Neutrophil (primary cell): Measurements from ENCODE around the gene EPN2.

Source experiments
- H3K27ac ChIP-seq: fragments of 200-600 bp; sonication (generic); 2 replicates; pipeline ENCODE4 v1.5.1; 2016; ENCODE audit warnings: mild to moderate bottlenecking, moderate library complexity
- H3K27me3 ChIP-seq: fragments of 200-600 bp; sonication (generic); 2 replicates; pipeline ENCODE4 v1.6.0; 2016; ENCODE audit warnings: mild to moderate bottlenecking
- H3K36me3 ChIP-seq: fragments of 200-600 bp; sonication (generic); 2 replicates; pipeline ENCODE4 v1.5.1; 2017
- H3K4me1 ChIP-seq, 2 experiments: fragments of 200-600 bp in 1 of 2; sonication (generic) in 1 of 2; 1 replicate in 1 of 2; 2 replicates in 1 of 2; pipeline versions ENCODE4 v1.5.1 to v1.6.1; 2013 to 2016; ENCODE audit warnings: low read depth in 1 of 2, low read length in 1 of 2, mild to moderate bottlenecking in 1 of 2, moderate library complexity in 1 of 2; ENCODE audit not compliant: control insufficient read depth in 1 of 2, insufficient read depth in 1 of 2
- H3K4me3 ChIP-seq, 2 experiments: fragments of 200-600 bp in 1 of 2; sonication (generic) in 1 of 2; 1 replicate in 1 of 2; 2 replicates in 1 of 2; pipeline ENCODE4 v1.5.1; 2013 to 2016; ENCODE audit warnings: low read depth in 1 of 2, low read length in 1 of 2, mild to moderate bottlenecking in 1 of 2, moderate library complexity in 1 of 2
- H3K9me3 ChIP-seq: fragments of 200-600 bp; sonication (generic); 2 replicates; pipeline ENCODE4 v1.5.1; 2016
- TF ChIP-seq, protein P1 (sequence below): fragments of 200-600 bp; sonication (generic); IDR thresholded peaks from 2 replicates; pipeline ENCODE4 v1.5.1; 2016; ENCODE audit warnings: antibody characterized with exemption

The EPN2 gene

GRCh38 chr17:19262650-19263631 lies 25.8 kb downstream of the EPN2 start:
- Histone ChIP-seq H3K4me1 (no peaks in the 10 kb centered on the region), H3K9me3 (no peaks in the 10 kb centered on the region), H3K4me3 (no peak overlapping the region), H3K27ac (no peak overlapping the region), H3K27me3 (peaks cover 61% of the 10 kb centered on the region), H3K36me3 (no peaks in the 10 kb centered on the region)
- TF ChIP-seq, protein P1, sequence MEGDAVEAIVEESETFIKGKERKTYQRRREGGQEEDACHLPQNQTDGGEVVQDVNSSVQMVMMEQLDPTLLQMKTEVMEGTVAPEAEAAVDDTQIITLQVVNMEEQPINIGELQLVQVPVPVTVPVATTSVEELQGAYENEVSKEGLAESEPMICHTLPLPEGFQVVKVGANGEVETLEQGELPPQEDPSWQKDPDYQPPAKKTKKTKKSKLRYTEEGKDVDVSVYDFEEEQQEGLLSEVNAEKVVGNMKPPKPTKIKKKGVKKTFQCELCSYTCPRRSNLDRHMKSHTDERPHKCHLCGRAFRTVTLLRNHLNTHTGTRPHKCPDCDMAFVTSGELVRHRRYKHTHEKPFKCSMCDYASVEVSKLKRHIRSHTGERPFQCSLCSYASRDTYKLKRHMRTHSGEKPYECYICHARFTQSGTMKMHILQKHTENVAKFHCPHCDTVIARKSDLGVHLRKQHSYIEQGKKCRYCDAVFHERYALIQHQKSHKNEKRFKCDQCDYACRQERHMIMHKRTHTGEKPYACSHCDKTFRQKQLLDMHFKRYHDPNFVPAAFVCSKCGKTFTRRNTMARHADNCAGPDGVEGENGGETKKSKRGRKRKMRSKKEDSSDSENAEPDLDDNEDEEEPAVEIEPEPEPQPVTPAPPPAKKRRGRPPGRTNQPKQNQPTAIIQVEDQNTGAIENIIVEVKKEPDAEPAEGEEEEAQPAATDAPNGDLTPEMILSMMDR = no peak

DNA sequence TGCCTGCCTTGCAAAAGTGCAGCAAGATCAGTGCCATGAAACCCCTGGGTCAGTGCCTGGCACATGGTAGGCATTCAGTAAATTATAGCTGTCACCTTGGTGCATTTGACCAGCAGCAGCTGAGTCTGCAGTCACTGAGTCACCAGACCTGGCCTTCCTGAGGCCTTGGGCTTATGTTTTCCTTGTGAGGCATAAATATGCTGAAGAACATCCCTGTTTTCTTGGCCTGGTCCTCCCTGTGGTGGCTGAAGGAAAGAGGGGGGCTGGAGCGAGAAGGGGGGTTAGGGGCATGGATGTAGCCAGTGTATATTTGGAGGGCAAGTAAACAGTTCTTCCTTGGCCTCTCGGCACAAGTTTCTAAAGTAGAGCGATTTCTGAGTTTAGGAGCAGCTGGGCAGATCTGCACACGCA lies 26.5 kb downstream of the EPN2 start:
- no peaks in the 10 kb centered on the region for H3K36me3 ChIP-seq
- H3K9me3 ChIP-seq = no peaks in the 10 kb centered on the region
- TF ChIP-seq, protein P1 = no peak
- H3K27ac ChIP-seq = no peak overlapping the region
- peaks cover 6 to 7% of the 10 kb centered on the region in 2 experiments for H3K4me1 ChIP-seq
- H3K27me3 ChIP-seq = peaks cover 54% of the 10 kb centered on the region
- no peak overlapping the region for H3K4me3 ChIP-seq

- no peaks in the 10 kb centered on the region for H3K9me3 ChIP-seq
- H3K4me3 ChIP-seq = no peak overlapping the region
- H3K27me3 ChIP-seq = peaks cover 52% of the 10 kb centered on the region
- H3K4me1 ChIP-seq = peaks cover 12 to 13% of the 10 kb centered on the region in 2 experiments
- no peak overlapping the region for H3K27ac ChIP-seq
- TF ChIP-seq, protein P1 = no peak
- no peaks in the 10 kb centered on the region for H3K36me3 ChIP-seq
Measured at GRCh38 chr17:19264268-19264667, 27.1 kb downstream of the EPN2 start.

DNA sequence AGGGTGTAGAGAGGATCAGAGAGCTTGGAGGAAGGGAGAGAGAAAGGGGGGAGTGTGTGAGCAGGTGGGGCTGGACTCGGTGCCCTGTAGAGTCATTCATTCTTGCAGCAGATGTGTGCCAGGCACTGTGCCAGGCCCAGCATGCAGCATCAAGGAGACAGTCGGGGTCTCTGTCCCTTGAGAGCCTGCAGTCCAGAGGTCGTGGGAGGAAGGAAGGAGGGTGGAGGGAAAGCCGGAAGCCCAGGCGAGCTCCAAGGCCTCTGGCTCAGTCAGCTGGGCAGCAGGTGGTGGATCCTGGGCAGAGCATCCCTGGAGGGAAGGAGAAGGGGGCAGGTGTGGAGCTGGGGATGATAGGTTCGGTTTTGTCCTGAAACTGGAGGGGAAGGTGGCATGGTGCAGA lies 27.5 kb downstream of the EPN2 start:
- Histone ChIP-seq H3K36me3 (no peaks in the 10 kb centered on the region), H3K4me3 (no peak overlapping the region), H3K27me3 (peaks cover 49% of the 10 kb centered on the region), H3K9me3 (no peaks in the 10 kb centered on the region), H3K4me1 (peaks cover 17% of the 10 kb centered on the region in 2 experiments), H3K27ac (no peak overlapping the region)
- TF ChIP-seq, protein P1 = no peak

DNA sequence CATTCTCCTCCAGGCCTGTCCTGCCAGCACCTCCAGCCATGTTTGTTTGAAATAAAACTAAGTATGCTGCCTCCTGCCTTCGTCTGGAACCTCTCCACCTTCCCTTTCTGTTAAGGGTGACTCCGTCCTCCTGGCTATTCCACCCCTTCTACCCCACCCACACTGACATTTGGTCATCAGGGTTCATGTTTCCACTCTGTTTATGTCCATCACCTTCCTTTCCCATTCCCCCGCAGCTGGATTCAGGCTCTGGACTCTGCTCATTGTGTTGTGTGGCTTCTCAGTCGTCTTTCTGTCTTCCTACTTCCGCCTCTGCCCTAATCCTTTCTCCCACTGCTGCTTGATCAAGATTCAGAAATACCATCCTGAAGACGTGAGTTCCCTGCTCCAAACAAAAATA lies 28.6 kb downstream of the EPN2 start:
- Histone ChIP-seq H3K4me3 (no peak overlapping the region), H3K4me1 (peaks cover 27 to 28% of the 10 kb centered on the region in 2 experiments), H3K36me3 (no peaks in the 10 kb centered on the region), H3K9me3 (no peaks in the 10 kb centered on the region), H3K27me3 (peaks cover 39% of the 10 kb centered on the region), H3K27ac (no peak overlapping the region)
- TF ChIP-seq, protein P1 = no peak
